ENCODE measurements around the gene VGLL3. TPM values are rescaled to one million over a fixed set of nuclear protein-coding genes. Genes with fewer than 3 reads are reported as not detected.

VGLL3 gene
- total RNA-seq, 1 experiment from 2014 or later: 12.2 TPM

DNA sequence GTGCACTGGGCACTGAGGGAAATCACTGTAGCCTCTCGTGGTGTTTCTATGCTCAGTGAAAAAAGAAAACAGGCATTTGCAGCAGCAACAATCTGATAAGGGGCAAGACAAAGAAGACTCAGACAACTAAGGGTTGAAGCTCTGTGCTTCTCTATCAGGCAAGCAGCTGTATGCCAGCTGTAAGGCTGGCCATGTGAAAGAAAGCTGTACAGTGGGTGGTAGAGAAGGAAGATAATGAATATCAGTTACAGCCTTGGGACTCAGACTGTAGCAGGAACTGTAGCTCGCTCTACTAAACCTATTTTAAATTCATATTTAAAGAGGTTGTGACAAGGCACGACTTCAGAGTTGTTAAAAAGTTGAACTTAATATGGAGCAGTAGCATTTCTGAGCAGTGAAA is 76.3 kb downstream of the VGLL3 start:
- H3K27me3 Mint-ChIP-seq (ENCODE audit: insufficient read depth, unreplicated experiment): no peaks in the 10 kb centered on the region
- no peaks in the 10 kb centered on the region for H3K9me3 Mint-ChIP-seq (ENCODE audit: unreplicated experiment)
- DNase-seq (ENCODE audit: unreplicated experiment): no peak
- no peaks in the 10 kb centered on the region for H3K4me1 Mint-ChIP-seq (ENCODE audit: insufficient read depth, unreplicated experiment)
- TF ChIP-seq, protein P1, sequence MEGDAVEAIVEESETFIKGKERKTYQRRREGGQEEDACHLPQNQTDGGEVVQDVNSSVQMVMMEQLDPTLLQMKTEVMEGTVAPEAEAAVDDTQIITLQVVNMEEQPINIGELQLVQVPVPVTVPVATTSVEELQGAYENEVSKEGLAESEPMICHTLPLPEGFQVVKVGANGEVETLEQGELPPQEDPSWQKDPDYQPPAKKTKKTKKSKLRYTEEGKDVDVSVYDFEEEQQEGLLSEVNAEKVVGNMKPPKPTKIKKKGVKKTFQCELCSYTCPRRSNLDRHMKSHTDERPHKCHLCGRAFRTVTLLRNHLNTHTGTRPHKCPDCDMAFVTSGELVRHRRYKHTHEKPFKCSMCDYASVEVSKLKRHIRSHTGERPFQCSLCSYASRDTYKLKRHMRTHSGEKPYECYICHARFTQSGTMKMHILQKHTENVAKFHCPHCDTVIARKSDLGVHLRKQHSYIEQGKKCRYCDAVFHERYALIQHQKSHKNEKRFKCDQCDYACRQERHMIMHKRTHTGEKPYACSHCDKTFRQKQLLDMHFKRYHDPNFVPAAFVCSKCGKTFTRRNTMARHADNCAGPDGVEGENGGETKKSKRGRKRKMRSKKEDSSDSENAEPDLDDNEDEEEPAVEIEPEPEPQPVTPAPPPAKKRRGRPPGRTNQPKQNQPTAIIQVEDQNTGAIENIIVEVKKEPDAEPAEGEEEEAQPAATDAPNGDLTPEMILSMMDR (IDR thresholded peaks at IDR 0.05; ENCODE audit: unreplicated experiment): no peak
- CTCF ChIA-PET: interaction anchor here (0.6 kb wide), 1 partner anchor 22 kb away, joined by 3 read pairs; no protein-coding TSS in a partner anchor
- no peaks in the 10 kb centered on the region for H3K36me3 Mint-ChIP-seq (ENCODE audit: insufficient read depth, unreplicated experiment)
- POLR2A ChIA-PET: interaction anchor here (1.0 kb wide), 1 partner anchor 9 kb away, joined by 3 read pairs; no protein-coding TSS in a partner anchor
- intact Hi-C loops (cut with micrococcal nuclease): no loop called here
- no peak overlapping the region for H3K4me3 Mint-ChIP-seq (ENCODE audit: unreplicated experiment)
- BruUV-seq (replicated peaks): no TSS peak
- H3K27ac Mint-ChIP-seq (ENCODE audit: low read depth, unreplicated experiment): no peak overlapping the region

DNA sequence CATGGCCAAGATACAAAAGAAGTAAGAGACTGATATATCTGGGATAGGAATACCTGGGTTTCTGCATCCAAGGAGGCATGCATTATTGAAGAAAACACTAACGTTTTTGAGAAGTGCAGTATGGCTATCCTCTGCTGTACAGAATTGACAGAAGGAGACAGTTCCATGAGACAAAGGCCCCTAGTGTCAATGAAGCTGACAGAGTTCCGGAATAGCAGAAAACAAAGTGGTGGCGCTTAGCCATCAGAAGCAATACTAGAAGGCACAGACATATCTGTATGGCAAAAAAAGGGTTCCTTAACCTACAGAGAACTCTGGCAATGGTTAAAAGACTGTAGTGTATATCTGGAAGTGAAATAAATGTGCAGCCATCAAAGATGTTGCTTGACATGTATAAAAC is 77.8 kb downstream of the VGLL3 start:
- no peaks in the 10 kb centered on the region for H3K27me3 Mint-ChIP-seq (ENCODE audit: insufficient read depth, unreplicated experiment)
- intact Hi-C loops (cut with micrococcal nuclease): no loop called here
- ChIA-PET POLR2A (interaction anchor here (1.0 kb wide), 1 partner anchor 24 kb away, joined by 4 read pairs; no protein-coding TSS in a partner anchor), CTCF (interaction anchor here (0.6 to 1.2 kb wide), 2 partner anchors 12 to 14 kb away, joined by 3 to 4 read pairs; no protein-coding TSS in a partner anchor)
- H3K4me1 Mint-ChIP-seq (ENCODE audit: insufficient read depth, unreplicated experiment): no peaks in the 10 kb centered on the region
- BruUV-seq (replicated peaks): no TSS peak
- H3K27ac Mint-ChIP-seq (ENCODE audit: low read depth, unreplicated experiment): no peak overlapping the region
- TF ChIP-seq, protein P1 (IDR thresholded peaks at IDR 0.05; ENCODE audit: unreplicated experiment): no peak
- H3K9me3 Mint-ChIP-seq (ENCODE audit: unreplicated experiment): no peaks in the 10 kb centered on the region
- H3K4me3 Mint-ChIP-seq (ENCODE audit: unreplicated experiment): no peak overlapping the region
- H3K36me3 Mint-ChIP-seq (ENCODE audit: insufficient read depth, unreplicated experiment): no peaks in the 10 kb centered on the region
- no peak for DNase-seq (ENCODE audit: unreplicated experiment)

DNA sequence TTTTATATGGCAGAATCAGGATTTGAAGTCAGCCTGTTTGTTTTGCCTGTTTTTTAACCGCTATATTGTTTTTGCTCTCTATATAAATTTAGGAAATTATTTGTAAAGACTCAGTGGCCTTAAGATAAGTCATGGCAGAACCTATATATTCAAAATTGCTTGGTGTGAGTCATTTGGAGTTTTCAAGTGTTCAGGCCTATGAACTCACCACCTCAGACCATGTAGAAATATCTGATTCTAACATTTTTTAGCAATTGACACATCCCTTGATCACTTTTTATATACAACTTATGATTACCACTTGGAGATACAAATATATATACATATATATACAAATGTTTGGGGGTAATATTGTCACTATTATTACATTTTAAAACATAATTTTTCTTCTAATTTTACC is 95.7 kb downstream of the VGLL3 start:
- H3K27ac Mint-ChIP-seq (ENCODE audit: low read depth, unreplicated experiment): no peak overlapping the region
- DNase-seq (ENCODE audit: unreplicated experiment): no peak

DNA sequence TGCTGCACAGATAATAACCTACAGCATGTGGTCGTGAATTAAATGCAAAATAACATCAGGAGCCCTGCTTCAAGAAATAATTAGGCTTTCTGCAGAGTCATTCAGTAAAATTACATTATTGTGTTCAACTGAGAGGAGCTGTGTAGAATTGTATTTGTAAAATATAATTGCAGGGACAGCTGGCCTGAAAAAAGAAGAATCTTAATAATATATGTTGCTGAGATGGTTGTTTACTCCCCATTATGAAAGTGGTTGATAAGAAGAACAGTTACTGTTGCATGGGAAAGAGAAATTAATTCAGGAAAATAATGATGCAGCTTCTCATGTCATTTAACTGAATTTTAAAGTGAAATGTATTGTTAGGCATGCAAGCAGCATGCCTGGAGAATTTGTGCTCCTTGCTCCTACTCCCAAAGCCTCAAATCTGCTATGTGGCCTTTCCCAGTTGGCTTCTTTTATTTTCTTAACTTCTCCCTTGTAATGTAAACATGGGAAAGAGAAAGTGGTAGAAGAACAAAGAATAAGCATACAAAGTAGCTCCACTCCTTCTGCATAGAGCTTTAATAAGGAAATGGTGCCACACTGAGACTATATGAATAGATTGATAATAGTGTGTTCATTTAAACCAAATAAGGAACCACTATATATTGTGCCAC is 100.1 kb downstream of the VGLL3 start:
- no peaks in the 10 kb centered on the region for H3K9me3 Mint-ChIP-seq (ENCODE audit: unreplicated experiment)
- H3K4me3 Mint-ChIP-seq (ENCODE audit: unreplicated experiment): no peak overlapping the region
- intact Hi-C loops (cut with micrococcal nuclease): no loop called here
- H3K27me3 Mint-ChIP-seq (ENCODE audit: insufficient read depth, unreplicated experiment): no peaks in the 10 kb centered on the region
- CTCF ChIA-PET: interaction anchor here (0.8 to 1.1 kb wide), 2 partner anchors 85 to 197 kb away, joined by 3 read pairs; no protein-coding TSS in a partner anchor
- H3K4me1 Mint-ChIP-seq (ENCODE audit: insufficient read depth, unreplicated experiment): peaks cover 5% of the 10 kb centered on the region
- no peak overlapping the region for H3K27ac Mint-ChIP-seq (ENCODE audit: low read depth, unreplicated experiment)
- POLR2A ChIA-PET: interaction anchor here (0.7 to 1.0 kb wide), 2 partner anchors 87 to 105 kb away, joined by 3 to 4 read pairs; no protein-coding TSS in a partner anchor
- BruUV-seq (replicated peaks): no TSS peak
- no peak for DNase-seq (ENCODE audit: unreplicated experiment)
- no peaks in the 10 kb centered on the region for H3K36me3 Mint-ChIP-seq (ENCODE audit: insufficient read depth, unreplicated experiment)
- TF ChIP-seq, protein P1 (IDR thresholded peaks at IDR 0.05; ENCODE audit: unreplicated experiment): no peak

More for the DNA sequence above, 95.7 kb downstream of the VGLL3 start:
- Mint-ChIP-seq H3K9me3 (ENCODE audit: unreplicated experiment) (no peaks in the 10 kb centered on the region), H3K4me1 (ENCODE audit: insufficient read depth, unreplicated experiment) (no peaks in the 10 kb centered on the region), H3K4me3 (ENCODE audit: unreplicated experiment) (no peak overlapping the region), H3K36me3 (ENCODE audit: insufficient read depth, unreplicated experiment) (no peaks in the 10 kb centered on the region), H3K27me3 (ENCODE audit: insufficient read depth, unreplicated experiment) (no peaks in the 10 kb centered on the region)
- no TSS peak for BruUV-seq (replicated peaks)
- intact Hi-C loops (cut with micrococcal nuclease): no loop called here
- ChIA-PET CTCF (interaction anchor here (0.6 kb wide), 1 partner anchor 60 kb away, joined by 5 read pairs; no protein-coding TSS in a partner anchor), POLR2A (interaction anchor here (0.6 kb wide), 1 partner anchor 13 kb away, joined by 3 read pairs; no protein-coding TSS in a partner anchor)
- TF ChIP-seq, protein P1 (IDR thresholded peaks at IDR 0.05; ENCODE audit: unreplicated experiment): no peak

Other genes with a start within 250 kb of the VGLL3 start
- 45.5 and 62.2 TPM in 2 replicates for gene CHMP2B, start 236.2 kb upstream of the VGLL3 start, total RNA-seq (2022)